ENCODE data around the gene CUX1. TPM values are rescaled to one million over a fixed set of nuclear protein-coding genes. Genes with fewer than 3 reads are reported as not detected.

Gene CUX1
- total and polyA plus RNA-seq, 10 of the 15 experiments (the other 5 are each of a cell fraction or from before 2014, with no cell fraction given) = 6.1 to 48.6 (median 25.9) TPM

- FAIRE-seq = no peak
- Histone ChIP-seq H3K9ac (ENCODE audit: control insufficient read depth, insufficient read depth, low read length) (peak overlapping the region; percentile 72), H3K4me1 (ENCODE audit: control insufficient read depth, insufficient read depth, low read length) (peaks cover 65% of the 10 kb centered on the region), H3K36me3 (ENCODE audit: control insufficient read depth in 2 of 2, insufficient read depth in 2 of 2, low read length in 1 of 2) (no peaks in the 10 kb centered on the region; a peak in 1 of 4 replicates), H3K9me3 (replicated peaks; ENCODE audit: control insufficient read depth, insufficient read depth, low read length) (no peaks in the 10 kb centered on the region), H3K4me2 (ENCODE audit: control insufficient read depth, insufficient read depth) (peak overlapping the region; percentile 75), H2AFZ (ENCODE audit: control insufficient read depth, low read depth, low read length) (no peak overlapping the region), H3K79me2 (ENCODE audit: control insufficient read depth, insufficient read depth, low read length) (peaks cover 53% of the 10 kb centered on the region), H4K20me1 (ENCODE audit: control insufficient read depth, insufficient read depth) (no peaks in the 10 kb centered on the region), H3K4me3 (peak overlapping the region; percentile 67), H3K27me3 (replicated peaks in 1 of 2; ENCODE audit: control insufficient read depth in 2 of 2, insufficient read depth in 2 of 2, low read length in 1 of 2) (no peaks in the 10 kb centered on the region), H3K27ac (ENCODE audit: control insufficient read depth, insufficient read depth) (peak overlapping the region; percentile 70)
- no TSS peak for BruUV-seq (replicated peaks)
- intact Hi-C loops (cut with micrococcal nuclease; ENCODE audit: unreplicated experiment) = loop anchor here (1.0 to 5.0 kb wide), 2 partner anchors 19 to 179 kb away; no protein-coding TSS in a partner anchor
- POLR2A ChIA-PET = interaction anchor here (1.1 to 3.9 kb wide), 6 partner anchors 11 to 108 kb away, joined by 3 to 34 read pairs (median 4); partner anchors contain the start of gene PRKRIP1
- no peak for ATAC-seq
- no peak for DNase-seq (ENCODE audit: low read depth, low spot score)
- 0% methylated on average over 5 of the region's 5 CpGs for WGBS (ENCODE audit: insufficient coverage, insufficient replicate concordance, low lambda C conversion rate, missing lambda C conversion rate)
- CTCF ChIA-PET = interaction anchor here (0.6 to 5.7 kb wide), 16 partner anchors 9 to 117 kb away, joined by 3 to 62 read pairs (median 4); partner anchors contain the start of gene PRKRIP1
- SMC1A ChIA-PET (ENCODE audit: uncharacterized antibody, unreplicated experiment) = interaction anchor here (0.6 to 6.8 kb wide), 10 partner anchors 17 to 153 kb away, joined by 3 to 91 read pairs (median 5); no protein-coding TSS in a partner anchor
- TF ChIP-seq ZBTB40 (IDR thresholded peaks at IDR 0.05; ENCODE audit: borderline replicate concordance) (no peak), NFIC (IDR thresholded peaks at IDR 0.05; ENCODE audit: low read depth, low read length) (no peak), JUND (IDR thresholded peaks at IDR 0.05; ENCODE audit: low read depth, low read length) (no peak), IKZF2 (IDR thresholded peaks at IDR 0.05) (peak; percentile 15 to 54; a peak in 1 of 4 replicates), IKZF1 (conservative IDR thresholded peaks at IDR 0.05) (peak; percentile 32; the same call in 1 of the 2 replicates), SMC3 (IDR thresholded peaks at IDR 0.05; ENCODE audit: borderline replicate concordance, low read length) (no peak), RELB (IDR thresholded peaks at IDR 0.05; ENCODE audit: low read depth) (0 out of 2 replicates have a peak, but pooled peaks have one; percentile 10), RAD51 (IDR thresholded peaks at IDR 0.05) (no peak), ETV6 (conservative IDR thresholded peaks at IDR 0.05 in 1 of 2, IDR thresholded peaks at IDR 0.05 in 1 of 2; ENCODE audit: borderline replicate concordance in 1 of 2, low read depth in 1 of 2) (no peak), ATF7 (IDR thresholded peaks at IDR 0.05; ENCODE audit: low read depth) (no peak)
- in situ Hi-C loops (cut with MboI) = loop anchor here (5.0 kb wide), 1 partner anchor 164 kb away; no protein-coding TSS in a partner anchor
- RAD21 ChIA-PET (ENCODE audit: unreplicated experiment) = interaction anchor here (1.0 to 6.0 kb wide), 8 partner anchors 8 to 108 kb away, joined by 3 to 121 read pairs (median 10); partner anchors contain the start of gene PRKRIP1
Measured at GRCh38 chr7:102287981-102288278, 470.5 kb downstream of the CUX1 start.
